NCI-H1092 (cell line): ENCODE data around the gene OR10V1.
"Not testable (repeated sequence)": the region's sequence is repeated elsewhere in the genome, so short reads cannot be mapped to it uniquely, and the experiment has no call there.

Experiments used
- DNase-seq: peaks from one replicate; lab custom pipeline; 2025; lab: John Stamatoyannopoulos, UW

Gene OR10V1

DNA sequence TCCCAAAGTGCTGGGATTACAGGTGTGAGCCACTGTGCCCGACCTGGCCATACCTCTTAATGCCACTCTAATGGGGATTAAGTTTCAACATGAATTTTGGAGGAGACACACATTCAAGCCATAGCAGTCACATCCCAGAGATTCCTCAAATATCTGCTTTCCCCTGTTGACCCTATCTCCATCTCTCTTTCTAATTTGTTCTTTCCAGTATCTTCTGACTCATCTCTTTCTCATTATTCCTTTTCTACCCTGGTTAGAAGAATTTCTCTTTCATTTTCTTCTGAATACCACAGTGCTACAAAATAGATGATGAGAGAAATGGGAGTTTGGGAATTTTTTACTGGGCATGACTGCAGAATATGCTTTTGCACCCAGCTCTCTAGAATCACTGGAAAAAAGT is 5.1 kb downstream of the OR10V1 start:
- no peak for DNase-seq

DNA sequence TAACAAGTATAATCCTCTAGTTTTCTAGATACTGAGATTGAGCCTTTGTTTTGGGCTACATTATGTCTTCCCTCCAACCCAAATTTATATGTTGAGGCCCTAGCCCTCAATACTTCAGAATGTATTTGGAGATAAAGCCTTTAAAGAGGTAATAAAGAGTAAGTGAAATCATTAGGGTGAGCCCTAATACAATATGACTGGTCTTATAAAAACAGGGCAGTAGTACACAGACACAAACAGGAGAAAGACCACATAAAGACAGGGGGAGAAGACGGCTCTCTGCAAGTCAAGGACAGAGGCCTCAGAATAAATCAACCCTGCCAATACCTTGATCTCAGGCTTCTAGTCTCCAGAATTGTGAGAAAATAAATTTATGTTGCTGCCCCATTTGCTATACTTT is 6.3 kb downstream of the OR10V1 start:
- no peak for DNase-seq

GRCh38 chr11:59706518-59707285 is 6.9 kb downstream of the OR10V1 start:
- no peak for DNase-seq

GRCh38 chr11:59705294-59705693 is 8.4 kb downstream of the OR10V1 start:
- no peak for DNase-seq

DNA sequence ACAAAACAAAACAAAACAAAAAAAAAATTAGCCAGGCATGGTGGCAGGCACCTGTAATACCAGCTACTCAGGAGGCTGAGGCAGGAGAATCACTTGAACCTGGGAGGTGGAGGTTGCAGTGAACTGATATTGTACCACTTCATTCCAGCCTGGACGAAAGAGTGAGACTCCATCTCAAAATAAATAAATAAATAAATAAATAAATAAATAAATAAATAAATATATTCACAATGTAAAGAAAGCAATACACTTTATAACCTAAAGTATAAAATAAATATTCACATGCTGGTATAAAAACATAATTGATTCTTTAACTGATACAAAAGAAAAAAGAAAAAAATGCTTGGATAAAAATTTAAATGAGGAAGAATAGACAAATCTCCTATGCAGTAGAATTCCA is 10.1 kb downstream of the OR10V1 start:
- DNase-seq = not testable (repeated sequence)

GRCh38 chr11:59700157-59700556 is 13.5 kb downstream of the OR10V1 start:
- not testable (repeated sequence) for DNase-seq

GRCh38 chr11:59698506-59698905 is 15.1 kb downstream of the OR10V1 start:
- DNase-seq = no peak

GRCh38 chr11:59692915-59693314 is 20.7 kb downstream of the OR10V1 start:
- no peak for DNase-seq

GRCh38 chr11:59691156-59691555 is 22.5 kb downstream of the OR10V1 start:
- no peak for DNase-seq

- DNase-seq = no peak
These were observed 24.6 kb downstream of the OR10V1 start for GRCh38 chr11:59689015-59689414.

DNA sequence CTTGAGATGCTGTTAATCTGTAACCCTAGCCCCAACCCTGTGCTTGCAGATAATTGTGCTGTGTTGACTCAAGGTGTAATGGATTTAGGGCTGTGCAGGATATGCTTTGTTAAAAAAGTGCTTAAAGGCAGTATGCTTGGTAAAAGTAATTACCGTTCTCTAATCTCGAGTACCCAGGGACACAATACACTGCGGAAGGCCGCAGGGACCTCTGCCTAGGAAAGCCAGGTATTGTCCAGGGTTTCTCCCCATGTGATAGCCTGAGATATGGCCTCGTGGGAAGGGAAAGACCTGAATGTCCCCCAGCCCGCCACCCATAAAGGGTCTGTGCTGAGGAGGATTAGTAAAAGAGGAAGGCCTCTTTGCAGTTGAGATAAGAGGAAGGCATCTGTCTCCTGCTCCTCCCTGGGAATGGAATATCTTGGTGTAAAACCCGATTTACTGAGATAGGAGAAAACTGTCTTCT is 32.4 kb downstream of the OR10V1 start:
- DNase-seq = not testable (repeated sequence)

- peak; percentile 35 for DNase-seq
These were observed 33.1 kb downstream of the OR10V1 start for GRCh38 chr11:59680287-59681154.

GRCh38 chr11:59679347-59679746 is 34.3 kb downstream of the OR10V1 start:
- no peak for DNase-seq

DNA sequence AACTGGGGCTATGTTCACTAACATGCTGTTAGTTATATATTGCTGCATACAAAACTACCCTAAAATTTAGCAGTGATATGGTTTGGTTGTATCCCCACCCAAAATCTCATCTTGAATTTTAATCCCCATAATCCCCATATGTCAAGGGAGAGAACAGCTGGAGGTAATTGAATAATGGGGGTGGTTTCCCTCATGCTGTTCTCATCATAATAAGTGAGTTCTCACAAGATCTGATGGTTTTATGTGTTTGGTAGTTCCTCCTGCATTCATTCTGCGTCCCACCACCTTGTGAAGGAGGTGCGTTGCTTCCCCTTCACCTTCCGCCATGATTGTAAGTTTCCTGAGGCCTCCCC is 34.9 kb downstream of the OR10V1 start:
- DNase-seq = no peak

DNA sequence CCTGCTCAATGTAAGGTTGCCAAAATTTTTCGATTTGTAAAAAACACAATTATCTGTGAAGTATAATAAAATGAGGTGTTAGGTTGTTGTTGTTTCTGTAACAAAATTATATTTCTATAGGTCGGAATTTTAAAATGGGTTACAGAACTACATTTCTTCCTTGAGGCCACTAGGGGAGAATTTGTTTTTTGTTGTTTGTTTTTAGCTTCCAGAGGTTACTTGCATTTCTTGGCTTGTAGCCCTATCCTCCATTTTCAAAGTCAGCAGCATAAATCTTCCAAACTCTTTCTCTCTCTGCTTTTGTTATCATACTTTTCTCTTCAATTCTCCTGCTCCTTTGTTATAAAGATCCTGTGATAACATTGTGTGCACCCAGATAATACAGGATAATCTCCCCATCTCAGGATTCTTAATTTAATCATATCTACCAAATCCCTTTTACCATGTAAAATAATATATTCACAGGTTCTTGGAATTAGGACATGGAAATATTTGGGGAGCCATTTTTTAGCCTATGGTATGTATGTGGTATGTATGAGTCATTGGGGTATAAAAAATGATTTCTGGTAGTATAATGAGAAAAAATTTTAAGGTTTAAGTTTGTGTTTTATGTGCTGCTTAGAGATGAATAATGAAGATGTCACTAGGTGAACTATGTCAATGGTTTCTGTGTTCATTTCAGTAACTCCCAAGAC is 35.4 kb downstream of the OR10V1 start:
- no peak for DNase-seq

- DNase-seq = no peak
These were observed 37.4 kb downstream of the OR10V1 start for GRCh38 chr11:59676205-59676604.

GRCh38 chr11:59674291-59674690 is 39.4 kb downstream of the OR10V1 start:
- no peak for DNase-seq

DNA sequence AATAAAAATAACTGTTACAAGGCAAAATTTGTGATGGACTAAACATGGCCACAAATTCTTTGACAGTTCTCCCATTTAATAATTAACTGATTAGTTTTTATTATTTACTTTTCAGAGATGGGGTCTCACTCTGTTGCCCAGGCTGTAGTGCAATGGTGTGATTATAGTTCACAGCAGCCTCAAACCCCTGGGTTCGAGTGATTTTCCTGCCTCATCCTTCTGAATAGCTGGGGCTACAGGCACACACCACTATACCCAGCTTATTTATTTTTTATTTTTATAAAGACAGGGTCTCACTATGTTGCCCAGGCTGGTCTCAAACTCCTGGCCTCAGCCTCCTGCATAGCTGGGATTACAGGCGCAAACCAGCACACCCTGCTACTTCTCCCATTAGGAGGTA is 40.4 kb downstream of the OR10V1 start:
- DNase-seq = no peak

DNA sequence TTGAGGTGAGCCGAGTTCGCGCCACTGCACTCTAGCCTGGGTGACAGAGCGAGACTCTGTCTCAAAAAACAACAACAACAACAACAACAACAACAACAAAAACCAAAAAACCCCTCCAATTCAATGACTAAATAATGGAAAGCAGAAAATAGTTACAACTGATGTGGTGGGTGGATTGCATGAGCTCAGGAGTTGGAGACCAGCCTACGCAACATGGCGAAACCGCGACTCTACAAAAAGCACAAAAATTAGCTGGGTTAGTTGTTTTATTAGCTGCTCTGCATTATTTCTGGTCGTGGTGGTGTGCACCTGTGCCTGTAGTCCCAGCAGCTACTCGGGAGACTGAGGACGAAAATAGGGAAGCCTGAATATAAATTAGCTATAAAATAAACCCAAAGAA is 42.2 kb downstream of the OR10V1 start:
- no peak for DNase-seq

DNA sequence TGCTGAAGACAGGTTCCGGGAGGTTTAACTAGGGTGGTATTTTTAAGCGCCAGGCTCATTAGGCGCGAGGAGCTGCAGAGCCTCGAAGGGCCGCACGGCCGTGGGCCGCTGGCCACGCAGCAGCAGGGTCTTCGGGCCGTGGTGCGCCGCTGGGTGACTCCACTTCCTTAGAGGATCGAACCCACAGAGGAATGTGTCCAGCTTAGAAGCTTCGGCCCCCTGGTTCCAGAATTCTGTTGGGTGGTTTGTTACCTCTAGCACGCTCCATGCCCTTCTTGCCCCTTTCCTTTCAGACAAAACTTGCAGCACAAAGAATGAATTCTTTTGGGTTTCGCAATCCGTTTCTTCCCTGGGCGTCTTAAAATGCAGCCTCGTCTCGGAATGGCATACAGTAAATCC is 44.0 kb downstream of the OR10V1 start:
- no peak for DNase-seq

GRCh38 chr11:59668950-59669610 is 44.6 kb downstream of the OR10V1 start, which contains the start of gene PATL1:
Gene PATL1 (minus strand): TSS chr11:59669037. CDS start chr11:59668895, 142 bp downstream.
- DNase-seq = peak; percentile 99
